SU-DHL-6 (cell line): ENCODE results near the gene CABP7.

Experiments
- H2AFZ ChIP-seq: fragments of 200-600 bp; sonication (generic); 2 replicates; pipeline ENCODE4 v1.6.1; 2014; ENCODE audit warnings: low read depth, mild to moderate bottlenecking, moderate library complexity, mixed read lengths, antibody characterized with exemption, low read length; ENCODE audit not compliant: severe bottlenecking
- H3F3A ChIP-seq: fragments of 200-600 bp; shearing (Covaris generic); 2 replicates; pipeline ENCODE4 v1.6.0; 2016; ENCODE audit warnings: antibody characterized with exemption, mild to moderate bottlenecking; ENCODE audit not compliant: insufficient read depth
- H3K27ac ChIP-seq: fragments of 200-600 bp; sonication (generic); 2 replicates; pipeline ENCODE4 v1.5.1; 2016; ENCODE audit warnings: low read depth, mild to moderate bottlenecking, low read length, moderate library complexity, mixed read lengths
- H3K27me3 ChIP-seq: fragments of 200-600 bp; sonication (generic), shearing (Covaris generic); 2 replicates; pipeline ENCODE4 v1.6.0; 2014; ENCODE audit warnings: mild to moderate bottlenecking, low read length
- H3K36me3 ChIP-seq: fragments of 200-600 bp; sonication (generic); 2 replicates; pipeline ENCODE4 v1.6.1; 2014; ENCODE audit warnings: mild to moderate bottlenecking, low read length, mixed read lengths
- H3K4me2 ChIP-seq: fragments of 300-600, 200-600 bp; shearing (Covaris generic), sonication (generic); 2 replicates; pipeline ENCODE4 v1.6.0; 2014; ENCODE audit warnings: low read length, low read depth, mild to moderate bottlenecking; ENCODE audit not compliant: poor library complexity, severe bottlenecking
- H3K4me3 ChIP-seq: fragments of 200-600 bp; sonication (generic); 2 replicates; pipeline ENCODE4 v1.5.1; 2014; ENCODE audit warnings: antibody characterized with exemption, low read length, mild to moderate bottlenecking, mixed read lengths; ENCODE audit not compliant: insufficient read depth, poor library complexity, severe bottlenecking
- H3K79me2 ChIP-seq: fragments of 200-600 bp; sonication (generic); 2 replicates; pipeline ENCODE4 v1.6.1; 2014; ENCODE audit warnings: mild to moderate bottlenecking, low read length, moderate library complexity; ENCODE audit not compliant: insufficient read depth
- H3K9ac ChIP-seq: fragments of 200-600 bp; sonication (generic); 2 replicates; pipeline ENCODE4 v1.7.0; 2014; ENCODE audit warnings: mild to moderate bottlenecking, low read length
- H3K9me2 ChIP-seq: fragments of 200-600 bp; sonication (generic); replicated peaks from 2 replicates; pipeline ENCODE4 v1.6.1; 2014; ENCODE audit warnings: low read length; ENCODE audit not compliant: insufficient read depth
- H3K9me3 ChIP-seq: fragments of 200-600 bp; sonication (generic); 2 replicates; pipeline ENCODE4 v1.6.1; 2014; ENCODE audit warnings: low read length, mixed read lengths; ENCODE audit not compliant: insufficient read depth
- H4K20me1 ChIP-seq: fragments of 200-600 bp; sonication (generic); 2 replicates; pipeline ENCODE4 v1.6.1; 2014; ENCODE audit warnings: low read depth, mild to moderate bottlenecking, antibody characterized with exemption, low read length, moderate library complexity, mixed read lengths
- CTCF ChIP-seq: fragments of 200-600 bp; sonication (generic); IDR thresholded peaks from one replicate; pipeline ENCODE4 v1.5.1; 2017; ENCODE audit warnings: antibody characterized with exemption, mild to moderate bottlenecking, low read length, moderate library complexity; ENCODE audit not compliant: insufficient read depth, poor library complexity, severe bottlenecking
- EZH2phosphoT487 ChIP-seq: fragments of 200-600 bp; sonication (generic), shearing (Covaris generic); conservative IDR thresholded peaks from 2 replicates; pipeline ENCODE4 v1.6.1; 2018; ENCODE audit warnings: mild to moderate bottlenecking, antibody characterized with exemption, low read length, moderate library complexity, mixed read lengths

The CABP7 gene

GRCh38 chr22:29727131-29727523, 7.3 kb downstream of the CABP7 start:
- H3K79me2 ChIP-seq = no peaks in the 10 kb centered on the region
- TF ChIP-seq EZH2phosphoT487 (no peak), CTCF (no peak)
- H3F3A ChIP-seq = no peaks in the 10 kb centered on the region
- no peaks in the 10 kb centered on the region for H3K9me3 ChIP-seq
- no peak overlapping the region for H3K9ac ChIP-seq
- no peak overlapping the region for H3K4me2 ChIP-seq
- H3K27me3 ChIP-seq = no peaks in the 10 kb centered on the region
- H4K20me1 ChIP-seq = no peaks in the 10 kb centered on the region
- no peak overlapping the region for H3K27ac ChIP-seq
- H3K4me3 ChIP-seq = no peak overlapping the region
- no peak overlapping the region for H2AFZ ChIP-seq
- no peaks in the 10 kb centered on the region for H3K36me3 ChIP-seq
- no peaks in the 10 kb centered on the region for H3K9me2 ChIP-seq

- Histone ChIP-seq H3K4me2 (no peak overlapping the region), H3F3A (peaks cover 8% of the 10 kb centered on the region), H3K27me3 (no peaks in the 10 kb centered on the region), H4K20me1 (no peaks in the 10 kb centered on the region), H3K9me2 (no peaks in the 10 kb centered on the region), H2AFZ (no peak overlapping the region), H3K9me3 (no peaks in the 10 kb centered on the region), H3K27ac (no peak overlapping the region), H3K9ac (no peak overlapping the region), H3K79me2 (no peaks in the 10 kb centered on the region), H3K36me3 (no peaks in the 10 kb centered on the region), H3K4me3 (no peak overlapping the region)
- TF ChIP-seq CTCF (no peak), EZH2phosphoT487 (no peak)
These were observed 9.4 kb downstream of the CABP7 start for GRCh38 chr22:29729161-29729560.

GRCh38 chr22:29731058-29731850, 11.5 kb downstream of the CABP7 start:
- no peaks in the 10 kb centered on the region for H3K9me3 ChIP-seq
- no peak overlapping the region for H2AFZ ChIP-seq
- H3K79me2 ChIP-seq = no peaks in the 10 kb centered on the region
- no peak overlapping the region for H3K4me3 ChIP-seq
- H3K9me2 ChIP-seq = no peaks in the 10 kb centered on the region
- no peak overlapping the region for H3K4me2 ChIP-seq
- H3K36me3 ChIP-seq = no peaks in the 10 kb centered on the region
- H3F3A ChIP-seq = peaks cover 8% of the 10 kb centered on the region
- 0 out of 2 replicates have a peak overlapping the region, but pooled peaks have one; percentile 24 for H3K27ac ChIP-seq
- no peaks in the 10 kb centered on the region for H3K27me3 ChIP-seq
- TF ChIP-seq CTCF (no peak), EZH2phosphoT487 (no peak)
- H3K9ac ChIP-seq = no peak overlapping the region
- no peaks in the 10 kb centered on the region for H4K20me1 ChIP-seq
